Measurements from ENCODE around the gene KCNJ1.

- TF ChIP-seq, protein P1, sequence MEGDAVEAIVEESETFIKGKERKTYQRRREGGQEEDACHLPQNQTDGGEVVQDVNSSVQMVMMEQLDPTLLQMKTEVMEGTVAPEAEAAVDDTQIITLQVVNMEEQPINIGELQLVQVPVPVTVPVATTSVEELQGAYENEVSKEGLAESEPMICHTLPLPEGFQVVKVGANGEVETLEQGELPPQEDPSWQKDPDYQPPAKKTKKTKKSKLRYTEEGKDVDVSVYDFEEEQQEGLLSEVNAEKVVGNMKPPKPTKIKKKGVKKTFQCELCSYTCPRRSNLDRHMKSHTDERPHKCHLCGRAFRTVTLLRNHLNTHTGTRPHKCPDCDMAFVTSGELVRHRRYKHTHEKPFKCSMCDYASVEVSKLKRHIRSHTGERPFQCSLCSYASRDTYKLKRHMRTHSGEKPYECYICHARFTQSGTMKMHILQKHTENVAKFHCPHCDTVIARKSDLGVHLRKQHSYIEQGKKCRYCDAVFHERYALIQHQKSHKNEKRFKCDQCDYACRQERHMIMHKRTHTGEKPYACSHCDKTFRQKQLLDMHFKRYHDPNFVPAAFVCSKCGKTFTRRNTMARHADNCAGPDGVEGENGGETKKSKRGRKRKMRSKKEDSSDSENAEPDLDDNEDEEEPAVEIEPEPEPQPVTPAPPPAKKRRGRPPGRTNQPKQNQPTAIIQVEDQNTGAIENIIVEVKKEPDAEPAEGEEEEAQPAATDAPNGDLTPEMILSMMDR (conservative IDR thresholded peaks at IDR 0.05 in 1 of 2, IDR thresholded peaks at IDR 0.05 in 1 of 2; ENCODE audit: low read depth in 1 of 2, low read length in 2 of 2) = no peak
- no peak for TF ChIP-seq EZH2 (IDR thresholded peaks at IDR 0.05; ENCODE audit: low read length, missing control alignments)
Observed at GRCh38 chr11:128884054-128884453, 17.0 kb upstream of the KCNJ1 start.
